NCI-H2227 (cell line): ENCODE data around the gene BACH2.

Source experiments
- DNase-seq: peaks from one replicate; lab custom pipeline; 2025; ENCODE audit not compliant: unreplicated experiment; lab: John Stamatoyannopoulos, UW

BACH2 gene

DNA sequence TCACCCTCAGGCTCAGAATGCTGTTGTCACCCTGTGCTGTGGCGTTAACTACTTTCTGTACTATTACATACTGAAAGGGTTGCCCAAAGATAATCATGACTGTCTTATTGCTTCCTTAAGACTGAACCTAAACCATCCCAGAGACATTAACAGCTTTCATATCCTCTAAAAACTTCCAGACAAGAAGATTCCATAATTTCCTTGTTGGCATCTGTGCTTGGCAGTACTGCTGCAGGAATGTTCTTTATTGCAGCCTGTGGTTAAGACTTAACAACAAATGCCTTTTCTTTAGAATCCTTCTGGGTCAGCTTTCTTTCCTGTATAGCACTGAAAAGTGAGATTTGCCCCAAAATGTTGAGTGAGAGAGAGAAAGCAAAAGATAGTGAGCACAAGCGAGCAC is 292.7 kb downstream of the BACH2 start:
- no peak for DNase-seq

DNA sequence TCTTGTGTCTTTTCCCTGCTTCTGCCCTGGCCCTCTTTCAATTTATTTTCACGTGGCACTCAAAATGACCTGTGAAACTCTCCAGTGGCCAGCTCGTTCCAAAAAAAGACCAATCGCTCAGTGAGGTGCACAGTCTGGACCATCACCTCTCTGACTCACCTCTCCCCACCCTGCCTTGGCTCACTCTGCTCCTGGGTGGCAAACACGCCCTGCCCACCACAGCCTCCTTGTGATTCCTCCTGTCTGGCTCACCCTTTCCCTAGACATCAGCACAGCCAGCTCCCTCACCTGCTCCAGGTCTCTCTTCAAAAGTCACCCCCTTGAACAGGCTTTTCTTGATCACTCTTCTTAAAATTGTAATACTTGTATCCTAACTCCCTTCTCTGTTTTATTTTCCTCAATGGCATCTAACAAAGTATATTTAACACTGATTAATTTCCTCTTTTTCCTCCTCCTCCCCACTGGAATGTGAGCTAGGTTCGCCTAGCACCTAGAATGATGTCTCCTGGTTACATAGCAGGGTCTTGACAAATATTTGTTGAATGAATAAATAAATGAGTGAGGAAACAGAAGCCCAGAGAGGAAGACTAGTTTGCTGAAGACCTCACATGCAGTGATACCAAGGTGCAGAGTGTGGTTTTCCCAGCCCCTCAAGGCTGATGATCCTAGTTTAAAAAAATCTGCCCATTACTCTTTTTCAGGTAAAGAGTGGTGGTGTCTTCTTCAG is 293.4 kb downstream of the BACH2 start:
- no peak for DNase-seq

DNA sequence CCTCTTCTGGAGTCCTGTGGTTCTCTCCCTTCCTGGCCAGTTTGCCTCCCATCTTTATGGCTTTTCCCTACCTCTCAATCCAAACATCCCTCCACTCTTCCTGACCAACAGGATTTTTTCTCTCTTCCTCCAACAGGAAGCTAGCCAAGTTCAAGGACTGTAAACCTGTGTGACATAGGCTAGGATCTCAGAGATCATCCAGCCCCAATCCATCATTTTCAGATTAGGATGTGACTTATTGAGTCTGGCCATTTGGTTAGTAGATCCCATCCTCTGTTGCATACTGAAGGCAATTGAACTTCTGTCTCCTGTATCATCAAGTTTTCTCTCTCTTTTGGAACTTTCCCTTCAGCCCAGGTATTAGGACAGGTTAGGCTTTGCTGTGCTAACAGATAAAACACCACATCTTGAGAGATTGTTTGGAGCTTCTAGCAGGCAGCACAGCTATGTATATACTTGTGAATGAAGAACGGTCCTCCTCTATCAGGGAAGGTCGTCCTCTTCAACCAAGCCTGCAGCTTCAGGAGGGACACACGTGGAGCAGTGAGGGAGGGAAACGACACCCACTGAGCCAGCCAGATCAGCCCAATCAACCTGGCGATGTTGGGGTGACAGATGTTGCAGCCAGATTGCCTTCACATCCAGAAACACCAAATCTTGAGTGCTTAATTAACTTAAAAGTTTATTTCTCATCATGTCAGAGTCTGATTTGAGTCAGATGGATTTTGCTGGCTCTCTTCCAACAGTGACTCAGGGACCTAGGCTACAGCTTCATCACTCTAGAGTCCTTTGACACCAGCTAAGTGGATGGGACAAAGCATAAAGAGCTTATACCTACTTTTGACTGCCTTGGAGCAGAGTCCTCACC is 295.5 kb downstream of the BACH2 start:
- no peak for DNase-seq

DNA sequence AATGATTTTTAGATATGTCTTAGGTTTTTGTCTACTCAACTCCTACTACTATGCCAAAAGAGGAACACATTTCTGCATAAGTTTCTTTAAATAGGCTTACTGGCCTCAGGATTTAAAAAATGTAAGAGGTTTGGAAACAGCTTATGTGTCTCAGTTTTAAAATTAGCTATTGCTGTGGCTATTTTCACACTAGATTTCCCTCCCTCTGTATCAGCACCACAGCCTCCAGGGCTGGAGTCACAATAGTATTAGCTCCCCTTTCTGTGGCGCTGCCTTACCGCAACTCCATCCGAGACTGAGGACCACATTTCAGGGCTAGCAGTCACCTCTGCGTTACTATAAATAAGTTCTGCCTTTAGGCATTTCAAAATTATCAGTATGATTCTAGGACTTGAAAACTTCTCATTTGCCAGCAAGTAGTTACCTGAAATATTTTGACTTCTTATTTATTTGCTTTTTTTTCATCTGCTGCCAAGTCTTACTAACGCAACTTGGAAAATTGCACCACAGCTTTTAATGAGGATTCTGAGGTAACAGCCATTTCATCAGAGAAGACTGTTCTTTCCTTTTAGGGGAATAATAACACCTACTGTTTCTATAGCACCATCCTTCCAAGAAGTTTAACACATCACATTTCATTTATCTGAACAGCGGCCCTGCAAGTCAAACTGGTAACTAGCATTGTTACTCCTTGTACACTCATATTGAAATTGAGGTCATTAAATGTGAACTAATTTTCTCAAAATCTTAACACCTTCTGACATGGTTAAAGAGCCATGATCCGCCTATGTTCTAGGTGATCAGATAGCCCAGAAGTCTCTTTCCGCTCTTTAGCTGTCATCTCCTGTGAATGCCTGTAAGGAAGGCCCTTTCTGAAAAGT is 296.5 kb downstream of the BACH2 start:
- no peak for DNase-seq

DNA sequence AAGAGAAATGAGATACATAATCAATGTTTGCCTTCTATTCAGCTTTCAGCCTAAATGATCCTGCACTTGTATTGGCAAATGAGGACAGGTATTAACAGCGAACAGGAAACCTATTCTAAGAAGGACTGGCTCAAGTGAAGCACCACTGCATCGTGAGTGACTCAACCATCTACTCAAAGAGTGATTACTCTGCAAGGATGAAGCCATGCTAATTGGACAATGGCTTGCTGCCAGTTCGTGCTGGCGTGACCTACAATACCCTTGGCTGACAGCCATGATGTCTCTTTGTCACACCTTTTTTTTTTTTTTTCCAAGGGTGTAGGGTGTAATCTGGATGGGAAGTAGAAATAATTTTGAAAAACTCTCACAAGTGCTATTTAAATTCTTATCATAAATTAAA is 297.5 kb downstream of the BACH2 start:
- DNase-seq, result peak; percentile 81

DNA sequence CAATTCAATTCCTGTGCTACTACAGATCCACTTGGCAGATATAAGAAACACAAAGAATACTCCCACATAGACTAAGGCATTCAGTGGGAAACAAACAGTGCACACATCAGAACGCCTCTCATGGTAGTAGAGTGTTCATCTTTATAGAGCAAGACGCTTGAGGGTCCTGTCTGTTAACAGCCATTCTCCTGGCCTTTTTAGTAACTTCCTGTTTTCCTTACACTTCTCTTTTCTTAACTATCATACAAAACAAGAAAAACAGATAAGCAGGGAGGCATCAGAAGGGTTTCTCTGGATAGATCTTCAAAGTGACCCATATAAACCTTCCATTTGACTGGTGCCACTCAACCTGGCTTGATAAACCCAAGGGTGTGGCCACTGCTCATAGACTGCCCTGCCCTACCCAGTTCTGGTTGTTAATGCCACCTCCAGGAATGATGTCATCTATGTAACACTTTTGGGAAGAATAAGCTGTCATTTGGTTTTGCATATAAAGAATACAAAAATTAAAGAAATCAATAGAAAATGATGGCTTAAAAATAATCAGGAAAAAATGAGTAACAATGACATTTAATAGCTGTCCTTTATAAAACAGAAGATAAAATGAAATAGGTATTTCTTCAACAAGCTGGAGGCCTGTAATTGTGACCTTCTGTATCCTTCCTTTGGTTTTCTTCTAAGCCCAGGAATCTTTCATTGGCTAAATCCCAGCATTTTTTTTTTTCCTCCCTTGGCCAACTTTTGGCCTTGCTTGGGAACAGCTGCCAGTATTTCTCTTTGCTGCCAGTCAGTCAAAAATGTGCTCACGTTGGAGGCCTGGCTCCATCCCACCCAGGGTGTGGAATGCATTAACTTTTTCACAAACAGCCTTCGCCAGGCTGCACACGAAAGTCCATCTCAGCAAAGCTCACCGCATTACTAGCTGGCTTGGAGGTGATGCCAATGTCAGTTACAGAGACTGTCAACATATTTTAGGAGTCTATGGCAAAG is 298.9 kb downstream of the BACH2 start:
- DNase-seq, result no peak

DNA sequence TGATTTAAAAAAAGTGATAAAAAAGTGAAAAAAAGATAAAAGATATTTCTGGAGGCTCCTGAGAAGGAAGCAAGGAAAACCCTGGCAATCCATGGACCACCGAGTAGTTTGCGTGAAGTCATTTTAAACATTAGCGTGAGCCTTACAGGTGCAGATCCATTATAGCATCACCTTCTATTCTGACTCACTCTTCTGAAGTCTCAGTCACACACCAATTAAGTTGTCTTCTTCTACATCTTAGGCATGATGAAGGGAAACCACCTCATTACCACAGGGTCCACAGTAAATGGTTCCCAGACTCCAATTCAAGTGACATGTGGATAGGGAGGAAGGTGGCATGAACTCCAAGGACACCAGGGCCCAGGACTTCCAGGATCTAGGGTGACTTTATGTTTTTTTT is 303.2 kb downstream of the BACH2 start:
- no peak for DNase-seq

DNA sequence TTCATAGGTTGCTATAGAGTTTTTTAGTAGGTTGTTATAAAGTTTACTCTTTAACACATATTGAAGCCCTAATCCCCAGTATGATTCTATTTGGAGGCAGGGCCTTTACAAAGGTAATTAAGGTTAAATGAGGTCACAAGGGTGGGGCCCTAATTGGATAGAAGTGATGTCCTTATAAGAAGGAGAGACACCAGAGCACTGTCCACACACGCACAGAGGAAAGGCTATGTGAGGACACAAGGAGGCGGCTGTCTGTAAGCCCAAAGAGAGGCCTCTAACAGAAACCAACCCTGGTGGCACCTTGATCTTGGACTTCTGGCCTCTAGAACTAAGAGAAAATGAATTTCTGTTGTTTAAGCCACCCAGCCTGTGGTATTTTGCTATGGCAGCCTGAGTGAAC is 303.8 kb downstream of the BACH2 start:
- no peak for DNase-seq

DNA sequence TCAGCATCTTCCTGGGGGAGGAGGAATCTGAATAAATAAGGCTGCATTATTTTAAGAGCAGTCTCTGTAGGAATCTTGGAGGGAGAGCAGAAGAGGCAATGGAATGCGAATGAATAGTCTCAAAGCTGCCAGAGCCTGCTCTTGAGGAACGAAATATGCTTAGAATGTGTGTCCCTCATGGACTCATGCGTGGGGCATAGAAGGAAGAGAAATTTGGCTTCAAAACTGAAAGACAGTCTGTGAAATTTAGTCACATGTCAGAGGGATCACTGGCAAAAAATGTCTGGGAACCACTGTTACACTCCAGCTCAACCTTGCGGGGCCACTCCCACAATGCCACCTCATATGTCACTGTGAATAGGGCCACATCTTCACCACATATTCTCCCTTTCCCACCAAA is 306.9 kb downstream of the BACH2 start:
- DNase-seq, result no peak

DNA sequence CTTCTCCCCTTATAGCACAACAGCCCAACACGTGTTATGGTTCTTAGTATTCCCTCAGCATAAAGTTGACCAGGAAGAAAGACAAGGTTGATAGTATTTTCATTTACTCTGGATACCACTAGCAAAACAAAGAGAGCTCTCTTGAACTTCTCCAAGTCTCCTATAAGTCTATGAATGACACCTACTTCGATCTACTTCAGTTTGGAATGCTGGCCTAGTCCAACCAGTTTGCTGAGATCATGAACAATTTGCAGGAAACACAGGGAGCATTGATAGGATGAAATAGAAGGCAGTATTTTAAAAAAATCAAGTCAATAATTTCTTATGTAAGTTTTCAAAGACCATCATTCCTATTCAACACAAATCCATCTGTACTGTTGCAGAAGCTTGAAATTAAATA is 308.8 kb downstream of the BACH2 start:
- DNase-seq, result no peak

DNA sequence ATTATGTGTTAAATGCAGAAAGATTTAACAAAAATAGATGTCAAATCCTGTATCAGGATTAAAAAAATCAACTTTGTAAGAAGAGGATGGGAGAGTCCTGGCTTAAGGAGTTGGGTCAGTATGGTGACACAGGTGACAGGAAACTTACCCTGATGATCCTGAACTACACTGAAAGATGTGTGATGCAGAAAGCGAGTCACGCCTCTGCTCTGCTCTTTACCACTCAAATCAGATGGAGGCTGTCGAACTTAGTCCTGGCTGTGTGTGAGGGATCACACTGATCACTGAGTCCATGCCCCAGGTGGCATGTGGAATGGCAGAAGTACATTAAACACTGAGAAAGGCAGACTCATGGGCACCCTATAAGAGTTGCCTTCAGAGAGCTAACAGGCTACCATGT is 309.5 kb downstream of the BACH2 start:
- no peak for DNase-seq

DNA sequence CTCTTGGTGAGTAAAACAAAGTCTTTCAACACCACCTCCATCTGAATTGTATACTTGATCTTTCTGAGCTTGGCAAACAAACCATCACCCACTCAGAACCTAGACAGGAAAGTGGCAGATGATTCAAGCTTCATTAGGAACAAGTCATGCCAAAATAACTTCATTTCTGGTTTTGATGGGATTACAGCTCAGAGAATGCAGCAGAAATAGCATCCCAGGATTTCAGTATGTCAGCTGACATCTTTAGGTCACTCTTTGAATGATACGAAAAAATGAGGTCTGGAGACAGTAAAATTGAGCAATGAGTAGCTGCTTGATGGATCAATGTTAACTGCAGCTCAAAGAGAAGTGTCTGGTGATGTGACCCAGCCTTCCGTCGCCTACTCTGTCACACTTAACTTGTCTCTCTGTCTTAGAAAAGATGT is 310.0 kb downstream of the BACH2 start:
- DNase-seq, result no peak

DNA sequence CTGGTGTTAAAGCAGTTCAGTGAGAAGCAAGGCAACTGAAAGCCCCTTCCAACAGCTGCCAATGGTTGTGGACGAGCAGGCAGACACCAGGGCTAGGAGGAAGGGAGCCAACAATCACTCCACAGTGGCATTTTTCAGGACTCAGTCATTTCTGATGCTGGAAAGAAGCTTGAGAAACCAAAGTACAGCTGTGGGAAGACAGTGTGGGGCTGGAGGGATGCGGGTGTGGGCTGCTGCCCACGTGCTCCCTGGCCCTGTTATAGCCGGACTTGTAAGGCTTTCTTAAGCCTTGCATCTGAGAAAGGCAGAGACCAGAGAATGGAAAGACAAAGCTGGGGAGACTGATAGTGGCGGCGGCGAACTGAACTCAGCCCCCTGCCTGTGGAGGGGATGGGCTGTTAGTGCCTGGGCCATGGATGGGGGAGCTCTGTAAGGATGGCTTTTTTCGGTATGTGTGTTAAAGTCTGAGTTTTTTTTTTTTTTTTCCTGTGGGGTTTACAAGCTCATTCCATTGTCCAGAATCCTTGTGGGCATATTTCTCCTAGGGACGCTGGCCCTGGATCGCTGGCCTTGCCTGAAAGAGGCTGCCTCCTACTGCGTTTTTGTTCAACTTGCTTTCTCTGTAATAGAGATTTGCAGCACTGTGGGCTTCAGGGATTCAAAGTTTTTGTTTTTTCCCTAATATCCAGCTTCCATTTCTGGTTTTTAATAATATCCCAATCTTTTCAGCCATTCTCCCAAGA is 310.7 kb downstream of the BACH2 start:
- peak; percentile 32 for DNase-seq

DNA sequence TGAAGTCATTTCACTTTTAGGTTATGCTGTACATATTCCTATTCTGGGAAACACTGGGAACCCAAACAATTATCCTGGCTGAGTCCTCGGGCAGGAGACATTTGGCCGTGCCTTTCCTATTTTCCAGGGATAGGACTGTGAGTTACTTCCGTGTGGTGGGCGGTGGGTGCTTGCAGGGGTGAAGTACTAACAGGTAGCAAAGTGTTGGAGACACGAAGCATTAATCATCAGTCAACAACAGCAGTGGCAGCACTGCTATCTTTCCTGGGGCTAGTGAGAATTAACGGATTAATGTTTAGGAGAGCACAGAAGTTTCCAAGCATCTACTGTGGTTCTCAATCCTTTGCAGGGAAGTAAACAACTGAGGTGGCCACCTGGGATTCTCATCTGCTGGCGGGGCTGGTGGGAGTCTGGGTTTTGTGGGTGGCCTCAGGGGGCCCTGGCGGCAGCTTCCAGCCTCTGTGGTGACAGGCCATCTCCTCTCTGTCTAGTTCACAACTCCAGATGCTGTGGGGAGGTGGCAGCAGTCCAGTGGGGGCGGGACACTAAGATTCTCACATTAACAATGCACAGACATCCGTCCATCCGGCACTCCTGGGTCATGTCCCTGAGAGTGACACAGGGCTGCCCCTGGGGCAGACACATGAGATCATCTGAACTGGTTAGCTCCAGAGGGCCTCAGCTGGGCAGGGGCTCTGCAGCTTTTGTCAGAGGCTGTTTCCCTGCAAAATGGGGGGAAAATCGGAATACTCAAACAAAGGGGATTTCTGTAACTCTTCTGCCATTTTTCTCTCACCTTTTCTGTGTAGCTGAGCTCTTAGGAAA is 311.5 kb downstream of the BACH2 start:
- DNase-seq, result peak; percentile 13

DNA sequence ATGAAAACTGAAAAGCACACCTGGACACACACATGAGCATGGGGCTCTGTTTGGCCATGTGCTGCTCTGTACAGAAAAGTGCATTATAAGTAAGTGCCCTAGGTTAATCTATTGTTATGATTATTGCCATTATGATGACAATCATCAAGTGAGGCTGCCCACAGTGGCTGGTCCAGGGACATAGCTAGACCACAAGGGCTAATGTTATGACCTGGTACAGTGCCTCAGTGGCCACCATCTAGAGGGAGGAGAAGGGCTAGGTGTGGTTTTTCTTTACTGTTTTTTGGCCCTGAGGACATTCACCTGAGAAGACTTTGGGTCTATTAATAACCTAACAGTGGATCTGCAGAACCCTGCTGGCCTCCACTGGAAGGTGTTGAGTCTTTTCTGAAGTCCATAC is 316.3 kb downstream of the BACH2 start:
- no peak for DNase-seq

DNA sequence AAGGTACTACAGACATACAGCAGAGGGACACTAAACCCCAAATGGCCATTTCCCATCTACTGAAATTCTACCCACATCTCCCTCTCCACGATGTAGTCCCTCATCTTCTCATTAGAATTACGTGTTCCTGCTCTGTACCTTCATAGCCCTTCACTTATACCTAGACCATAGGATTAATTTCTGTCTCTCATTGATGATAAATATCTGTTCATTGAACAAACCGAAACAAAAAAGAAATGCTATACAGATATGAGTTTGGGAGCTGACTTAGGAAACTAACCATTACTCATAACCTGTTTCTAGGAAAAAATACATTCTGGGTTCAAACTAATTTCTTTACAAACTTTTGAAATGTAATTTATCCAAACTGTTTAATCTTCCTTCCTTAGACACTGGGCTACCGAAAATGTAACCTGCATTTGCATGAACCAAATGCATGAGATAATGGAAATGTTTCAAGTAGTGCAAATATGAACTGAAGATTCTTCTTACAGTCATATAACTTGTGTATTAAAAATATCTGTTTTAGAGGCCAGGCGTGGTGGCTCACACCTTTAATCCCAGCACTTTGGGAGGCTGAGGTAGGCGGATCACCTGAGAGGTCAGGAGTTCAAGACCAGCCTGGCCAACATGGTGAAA is 317.0 kb downstream of the BACH2 start:
- DNase-seq, result no peak

DNA sequence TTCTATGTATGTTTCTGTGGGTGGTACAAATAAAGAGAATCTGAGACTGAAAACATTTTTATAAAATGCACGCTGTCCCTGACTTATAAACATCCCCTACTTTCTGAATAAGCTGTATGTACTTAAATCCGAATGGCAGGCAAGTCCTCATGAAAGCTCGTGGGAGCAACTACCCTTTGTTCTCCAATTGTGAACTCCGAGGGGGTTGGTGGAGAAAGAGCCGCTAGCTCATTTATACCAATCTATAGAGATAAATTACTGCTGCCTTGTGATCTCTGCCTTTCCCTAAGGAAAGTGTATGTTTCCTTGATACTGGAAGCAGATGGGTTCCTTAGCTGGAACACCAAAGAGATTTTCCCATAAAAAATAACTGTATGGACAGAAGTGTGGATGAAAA is 317.9 kb downstream of the BACH2 start:
- DNase-seq, result peak; percentile 25
